NCI-H345 treated with DMSO at 0.1 percent for 48 hours (cell line): ENCODE results near the gene CLSTN2.

Experiments
- DNase-seq: peaks from one replicate; lab custom pipeline; 2025; ENCODE audit not compliant: unreplicated experiment; lab: John Stamatoyannopoulos, UW

Gene CLSTN2

GRCh38 chr3:140536926-140537726 lies 602.1 kb downstream of the CLSTN2 start:
- DNase-seq: no peak

GRCh38 chr3:140537727-140538082 lies 602.7 kb downstream of the CLSTN2 start:
- DNase-seq: no peak

- no peak for DNase-seq
These were observed 605.3 kb downstream of the CLSTN2 start for GRCh38 chr3:140540262-140540661.

- no peak for DNase-seq
These were observed 607.1 kb downstream of the CLSTN2 start for GRCh38 chr3:140541975-140542653.

- no peak for DNase-seq
These were observed 610.2 kb downstream of the CLSTN2 start for GRCh38 chr3:140545197-140545596.

- DNase-seq: no peak
These were observed 610.8 kb downstream of the CLSTN2 start for GRCh38 chr3:140545756-140546155.

GRCh38 chr3:140546649-140547048 lies 611.7 kb downstream of the CLSTN2 start:
- no peak for DNase-seq

GRCh38 chr3:140552403-140552802 lies 617.4 kb downstream of the CLSTN2 start:
- no peak for DNase-seq

GRCh38 chr3:140552898-140553297 lies 617.9 kb downstream of the CLSTN2 start:
- no peak for DNase-seq

- DNase-seq: no peak
These were observed 618.6 kb downstream of the CLSTN2 start for GRCh38 chr3:140553591-140553990.

GRCh38 chr3:140555666-140556065 lies 620.7 kb downstream of the CLSTN2 start:
- DNase-seq: no peak

GRCh38 chr3:140557476-140557875 lies 622.5 kb downstream of the CLSTN2 start:
- DNase-seq: no peak

- DNase-seq: no peak
These were observed 624.6 kb downstream of the CLSTN2 start for GRCh38 chr3:140559546-140559945.

- no peak for DNase-seq
These were observed 628.3 kb downstream of the CLSTN2 start for GRCh38 chr3:140563206-140563760.

GRCh38 chr3:140568131-140568530 lies 633.1 kb downstream of the CLSTN2 start:
- DNase-seq: no peak

- DNase-seq: no peak
These were observed 634.0 kb downstream of the CLSTN2 start for GRCh38 chr3:140568842-140569520.

GRCh38 chr3:140570602-140571001 lies 635.6 kb downstream of the CLSTN2 start:
- DNase-seq: no peak

- DNase-seq: no peak
These were observed 636.9 kb downstream of the CLSTN2 start for GRCh38 chr3:140571836-140572235.

- no peak for DNase-seq
These were observed 637.3 kb downstream of the CLSTN2 start for GRCh38 chr3:140572334-140572733.

GRCh38 chr3:140573011-140573410 lies 638.0 kb downstream of the CLSTN2 start:
- DNase-seq: no peak

GRCh38 chr3:140574375-140574774 lies 639.4 kb downstream of the CLSTN2 start:
- no peak for DNase-seq

- no peak for DNase-seq
These were observed 641.5 kb downstream of the CLSTN2 start for GRCh38 chr3:140576449-140576848.
